Sigmoid colon (tissue), 4 donors: ENCODE measurements around the gene CEP104.

Source experiments
- EP300 ChIP-seq, 4 donors: sonication (generic); formaldehyde crosslinking; IDR thresholded peaks; one replicate each; pipeline ENCODE4 v1.6.1; 2017; ENCODE audit warnings: antibody characterized with exemption in 4 of 4
- POLR2AphosphoS5 ChIP-seq, 4 donors: sonication (generic); formaldehyde crosslinking; IDR thresholded peaks; one replicate each; pipeline ENCODE4 v1.6.1; 2017; ENCODE audit warnings: antibody characterized with exemption in 4 of 4

DNA sequence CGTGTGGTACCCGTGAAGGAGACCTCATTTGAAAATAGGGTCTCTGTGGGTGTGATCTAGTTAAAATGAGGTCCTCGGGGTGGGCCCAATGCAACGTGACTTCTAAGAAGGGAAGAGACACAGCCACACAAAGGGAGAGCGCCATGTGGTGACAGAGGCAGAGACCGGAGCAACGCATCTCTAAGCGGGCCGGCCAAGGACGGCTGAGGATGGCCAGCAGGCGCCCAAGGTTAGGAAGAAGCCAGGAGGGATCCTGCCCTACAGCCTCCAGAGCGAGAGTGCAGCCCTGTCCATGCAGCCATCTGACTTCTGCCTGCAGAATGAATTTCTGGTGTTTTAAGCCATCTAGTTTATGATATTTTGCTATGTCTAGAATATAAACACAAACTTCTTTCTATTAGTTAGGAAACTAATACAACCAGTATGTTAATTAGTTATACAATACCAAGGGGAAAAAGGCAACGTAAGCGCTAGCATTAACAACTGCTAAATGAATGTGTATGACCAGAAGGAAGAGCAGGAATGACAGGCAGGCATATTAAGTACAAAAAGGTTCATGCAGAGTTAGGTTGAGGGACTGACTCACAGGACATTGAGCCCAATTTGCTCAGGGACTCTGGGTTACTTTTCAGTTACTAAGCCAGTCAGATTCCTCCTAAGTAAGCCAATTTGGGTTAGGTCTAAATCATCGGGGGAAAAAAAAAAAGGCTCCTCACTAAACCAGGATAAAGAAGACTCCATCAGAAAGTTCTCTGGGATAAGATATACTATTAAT is 4.1 kb downstream of the CEP104 start:
- TF ChIP-seq POLR2AphosphoS5 (IDR thresholded peaks at IDR 0.05) (no peak), EP300 (IDR thresholded peaks at IDR 0.05) (no peak)
